HG02588 (cell line): Measurements from ENCODE around the gene RELN.
"Not testable (repeated sequence)": the region's sequence is repeated elsewhere in the genome, so short reads cannot be mapped to it uniquely, and the experiment has no call there.

Source experiments
- ATAC-seq: cut with Tn5 transposase; IDR thresholded peaks from one replicate; pipeline ENCODE4 v1.9.1; 2021; ENCODE audit warnings: mild to moderate bottlenecking, moderate library complexity; ENCODE audit not compliant: unreplicated experiment

RELN gene

DNA sequence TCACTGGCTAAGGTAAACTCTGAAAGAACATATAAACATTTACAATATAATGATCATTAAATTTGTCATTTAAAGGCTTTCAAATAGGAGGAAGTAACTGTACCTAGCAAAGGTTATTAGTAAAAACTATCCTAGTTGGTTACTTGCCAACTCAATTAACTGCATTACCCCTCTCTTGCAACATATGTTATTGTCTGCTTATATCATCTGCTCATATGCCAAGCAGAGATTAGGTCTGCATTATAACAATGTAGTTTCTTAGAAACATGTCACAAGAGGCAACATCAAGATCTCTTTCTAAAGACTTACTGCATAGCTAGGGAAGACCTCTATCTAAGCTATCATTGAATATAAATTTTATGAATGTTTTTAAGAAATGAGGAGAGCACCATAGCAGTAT, 132.5 kb downstream of the RELN start:
- ATAC-seq, result no peak

- ATAC-seq, result no peak
These were observed 133.8 kb downstream of the RELN start for GRCh38 chr7:103855671-103856070.

DNA sequence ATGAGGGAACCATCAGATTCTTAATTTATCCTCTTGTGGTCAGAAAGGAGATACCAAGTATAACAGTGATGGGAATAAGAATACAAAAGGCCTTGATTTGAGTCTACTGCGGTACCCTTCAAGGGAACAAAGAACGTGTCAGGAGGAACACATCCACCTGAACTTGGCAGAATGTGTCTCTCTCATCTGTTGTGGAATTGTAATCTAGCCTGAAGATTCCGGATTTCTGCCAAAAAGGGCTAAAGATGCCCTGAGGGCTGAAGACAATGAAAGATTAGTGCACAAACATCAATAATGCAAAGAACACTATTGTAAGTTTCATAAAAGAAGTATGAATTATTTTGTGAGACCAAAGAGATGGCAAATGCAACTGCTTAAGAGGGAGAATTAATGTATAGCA, 134.8 kb downstream of the RELN start:
- no peak for ATAC-seq

DNA sequence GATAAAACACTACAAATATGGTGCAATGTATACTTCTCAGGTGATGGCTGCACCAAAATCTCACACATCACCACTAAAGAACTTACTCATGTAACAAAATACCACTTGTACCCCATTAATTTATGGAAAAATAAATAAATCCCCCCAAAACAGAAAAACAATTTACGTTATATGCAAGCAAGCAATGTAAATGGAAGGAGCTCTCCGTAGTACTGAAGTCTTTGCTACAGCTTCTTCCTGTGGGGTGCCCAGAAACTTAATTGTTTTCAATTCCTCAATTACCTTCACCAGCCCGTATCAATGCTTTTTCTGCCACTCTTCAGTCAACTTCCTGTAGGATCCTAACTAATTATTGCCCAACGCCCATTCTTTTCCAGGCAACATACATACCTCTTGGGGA, 138.1 kb downstream of the RELN start:
- no peak for ATAC-seq

DNA sequence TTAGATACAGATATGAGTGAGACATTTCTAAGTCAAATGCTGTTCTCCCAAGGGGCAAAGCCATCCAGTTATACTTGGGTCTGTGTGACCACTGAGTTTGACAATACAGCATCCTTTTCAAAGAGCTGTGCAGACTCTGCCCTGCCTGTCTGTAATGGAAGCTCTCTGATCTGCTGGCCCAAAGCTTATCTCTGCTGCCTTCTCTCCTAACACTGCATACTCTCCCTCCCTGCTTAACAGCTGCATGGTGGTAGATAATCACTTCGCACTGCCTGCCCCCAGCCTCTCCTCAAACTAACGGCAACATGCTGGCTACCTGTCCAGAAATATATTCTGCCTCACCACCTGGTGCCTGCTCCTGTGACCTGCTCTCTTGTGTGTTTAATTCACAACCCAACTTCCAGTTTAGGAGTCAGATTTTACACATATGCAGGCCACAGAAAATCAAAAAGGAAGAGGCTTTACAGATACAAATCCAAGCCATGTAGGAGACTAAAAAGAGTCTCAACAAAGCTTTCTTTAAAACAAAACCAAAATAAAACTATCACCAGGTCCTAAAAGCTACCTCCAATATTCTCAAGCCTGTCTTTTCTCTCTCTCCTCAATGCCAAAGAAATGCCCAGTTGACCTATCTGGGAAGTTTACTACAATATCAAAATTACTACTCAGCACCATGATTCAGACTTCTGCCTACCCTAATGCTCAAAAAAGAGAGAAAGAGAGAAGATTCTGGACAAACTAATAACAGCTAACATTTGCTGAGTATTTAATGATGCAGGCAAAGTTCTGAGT, 145.6 kb downstream of the RELN start:
- no peak for ATAC-seq

GRCh38 chr7:103833401-103833800, 156.1 kb downstream of the RELN start:
- ATAC-seq, result no peak

DNA sequence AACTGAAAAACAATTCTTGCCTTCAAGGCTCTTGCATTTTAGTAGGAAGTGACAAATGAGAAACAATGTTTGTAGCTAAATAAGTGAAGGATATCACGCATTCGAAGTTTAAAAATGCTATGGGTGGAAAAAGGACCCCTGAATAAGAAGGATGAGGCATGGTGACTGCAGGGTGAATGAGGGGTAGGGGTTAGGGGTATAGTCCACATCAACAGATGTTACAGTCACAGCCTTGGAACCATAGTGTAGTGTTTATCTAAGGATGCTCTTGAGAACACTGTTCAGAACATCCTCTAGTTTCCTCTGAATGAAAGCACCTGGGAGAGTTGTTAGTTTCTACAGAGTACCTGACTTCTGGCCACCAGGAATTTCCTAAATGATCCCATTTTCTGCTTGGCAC, 157.0 kb downstream of the RELN start:
- ATAC-seq, result no peak

- no peak for ATAC-seq
These were observed 165.2 kb downstream of the RELN start for GRCh38 chr7:103824251-103824650.

DNA sequence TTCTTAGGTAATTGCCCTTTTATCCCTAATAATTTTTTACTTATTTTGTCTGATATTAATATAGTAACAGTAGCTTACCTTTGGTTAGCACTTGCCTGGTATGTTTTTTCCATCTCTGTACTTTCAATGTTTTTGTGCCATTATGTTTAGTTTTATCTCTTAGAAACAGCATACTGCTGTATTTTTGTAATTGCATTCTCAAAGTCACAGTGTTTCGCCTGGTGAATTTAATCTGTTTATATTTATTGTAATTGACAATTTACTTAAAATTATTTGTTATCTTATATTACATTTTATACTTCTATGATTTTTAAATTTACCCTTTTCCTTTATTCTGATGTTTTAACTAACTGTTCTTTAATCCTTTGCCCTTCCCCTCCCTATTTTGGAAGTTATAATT, 166.4 kb downstream of the RELN start:
- no peak for ATAC-seq

DNA sequence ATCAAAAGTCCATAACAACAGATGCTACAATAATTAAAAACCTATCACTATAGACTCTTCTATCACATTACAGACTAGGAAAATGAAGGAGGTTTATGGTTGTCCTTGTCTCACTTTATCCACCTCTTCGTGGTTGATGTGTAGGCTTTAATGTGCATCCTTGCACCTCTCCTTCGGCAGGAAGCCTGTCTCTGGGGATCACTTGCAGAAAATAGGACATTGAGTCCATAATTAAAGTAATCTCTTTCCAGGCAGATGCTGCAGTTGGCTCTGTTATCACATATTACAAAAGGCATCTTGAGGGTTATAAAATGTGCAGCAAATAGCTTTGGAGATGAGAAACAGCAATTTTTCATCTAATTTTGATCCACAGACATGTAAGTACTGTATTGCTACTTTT, 168.4 kb downstream of the RELN start:
- no peak for ATAC-seq

DNA sequence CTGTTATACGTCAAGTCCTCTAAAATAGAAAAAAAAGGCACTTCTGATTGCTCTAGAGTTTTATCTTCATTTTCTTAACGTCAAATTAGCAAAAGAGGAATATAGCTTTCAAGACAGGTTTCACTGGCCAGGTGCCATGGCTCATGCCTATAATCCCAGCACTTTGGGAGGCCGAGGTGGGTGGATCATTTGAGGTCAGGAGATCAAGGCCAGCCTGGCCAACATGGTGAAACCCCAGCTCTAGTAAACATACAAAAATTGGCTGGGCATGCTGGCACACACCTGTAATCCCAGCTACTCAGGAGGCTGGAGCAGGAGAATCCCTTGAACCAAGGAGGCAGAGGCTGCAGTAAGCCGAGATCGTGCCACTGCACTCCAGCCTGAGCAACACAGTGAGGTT, 173.5 kb downstream of the RELN start:
- not testable (repeated sequence) for ATAC-seq

DNA sequence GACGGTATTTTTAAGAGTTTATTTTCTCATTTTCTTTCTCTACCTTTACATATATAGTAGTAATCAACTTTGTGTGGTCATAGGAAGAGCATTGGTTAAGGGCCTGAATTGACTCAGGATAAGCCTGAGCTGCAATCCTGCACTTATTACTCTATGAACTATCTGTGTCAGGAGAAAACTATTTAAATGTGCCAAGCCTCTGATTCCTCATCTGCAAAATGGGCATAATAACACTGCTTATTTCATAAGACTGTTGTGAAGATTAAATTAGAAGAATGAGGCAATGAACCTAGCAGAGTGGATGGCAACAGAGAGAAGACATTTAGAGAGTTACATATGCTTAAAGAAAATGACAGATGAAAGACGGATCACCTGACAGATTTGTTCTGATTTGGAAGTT, 175.5 kb downstream of the RELN start:
- ATAC-seq, result no peak

GRCh38 chr7:103811997-103812396, 177.5 kb downstream of the RELN start:
- no peak for ATAC-seq

- no peak for ATAC-seq
These were observed 178.2 kb downstream of the RELN start for GRCh38 chr7:103811290-103811689.

DNA sequence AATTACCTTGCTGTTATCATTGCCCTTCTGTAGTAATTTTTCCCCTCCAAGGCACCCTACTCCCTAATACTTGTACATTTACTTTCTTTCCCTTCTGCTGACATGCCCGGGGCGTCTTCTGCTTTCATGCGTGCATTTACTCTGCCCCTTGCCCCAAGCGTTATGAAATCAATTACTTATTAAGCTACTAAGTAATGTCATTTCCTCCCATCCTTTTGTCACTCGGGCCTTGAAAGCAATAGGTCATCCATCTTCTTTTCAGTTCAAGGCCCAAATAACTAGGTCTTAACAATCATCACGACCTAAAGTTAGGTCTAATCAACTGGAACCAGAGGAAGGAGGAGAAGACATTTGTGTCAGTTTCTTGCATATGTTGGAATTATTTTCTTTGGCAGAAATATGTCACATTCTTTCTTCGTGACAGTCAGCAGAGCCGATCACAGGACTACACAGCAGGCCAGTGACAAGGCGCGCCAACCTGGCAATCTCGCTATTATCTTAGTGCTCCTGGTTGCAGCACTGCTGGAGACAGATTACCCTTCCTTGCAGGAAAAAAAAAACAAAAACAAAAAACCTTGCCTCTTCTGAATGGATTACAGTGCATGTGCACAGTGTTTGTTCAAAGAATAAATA, 179.2 kb downstream of the RELN start:
- ATAC-seq, result no peak

DNA sequence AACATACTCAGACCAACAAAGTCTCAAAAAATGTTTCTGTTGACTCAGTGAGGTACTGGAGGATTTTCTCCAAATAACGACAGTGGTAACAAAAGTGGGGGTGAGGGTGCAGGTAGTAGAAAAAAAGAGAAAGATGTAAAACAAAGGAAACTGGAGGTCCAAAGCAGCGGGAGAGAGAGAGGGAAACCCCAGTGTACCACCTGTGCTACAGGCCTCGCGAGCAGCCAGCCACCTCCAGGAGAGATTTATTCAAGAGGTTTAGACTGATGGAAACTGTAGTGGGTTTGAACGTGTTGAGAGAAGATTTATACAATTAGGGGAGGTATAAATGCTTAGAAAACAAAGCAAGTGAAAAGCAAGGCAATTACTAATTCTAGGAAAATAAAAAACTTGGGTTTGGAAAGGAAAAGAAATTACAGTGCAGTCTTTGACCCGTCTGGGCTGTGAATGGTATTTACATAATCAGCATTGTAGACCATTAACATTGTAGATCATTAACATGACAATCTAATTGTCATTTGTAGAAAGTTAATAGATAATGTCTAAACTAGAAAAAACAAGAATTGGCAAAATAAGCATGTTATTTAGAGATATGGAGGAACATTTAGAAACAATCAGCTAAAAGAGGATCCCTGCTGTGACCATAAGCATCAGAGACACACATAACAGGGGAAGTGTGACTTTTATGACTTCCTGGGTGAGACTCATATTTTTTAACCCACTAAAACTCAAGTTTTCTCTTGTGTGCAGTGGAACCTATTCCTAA, 180.0 kb downstream of the RELN start:
- ATAC-seq, result no peak

- no peak for ATAC-seq
These were observed 184.1 kb downstream of the RELN start for GRCh38 chr7:103805346-103805745.

GRCh38 chr7:103803631-103804030, 185.8 kb downstream of the RELN start:
- ATAC-seq, result no peak

- ATAC-seq, result no peak
These were observed 190.2 kb downstream of the RELN start for GRCh38 chr7:103799298-103799697.

- ATAC-seq, result no peak
These were observed 191.7 kb downstream of the RELN start for GRCh38 chr7:103797647-103798307.

- ATAC-seq, result no peak
These were observed 193.0 kb downstream of the RELN start for GRCh38 chr7:103796327-103796962.
